ENCODE data around the gene ALKBH8. TPM values are rescaled to one million over a fixed set of nuclear protein-coding genes. Genes with fewer than 3 reads are reported as not detected.
"Not testable (repeated sequence)": the region's sequence is repeated elsewhere in the genome, so short reads cannot be mapped to it uniquely, and the experiment has no call there.

Gene ALKBH8
- total RNA-seq, 2 donors from 2014 or later = 3.7 to 5.0 TPM

DNA sequence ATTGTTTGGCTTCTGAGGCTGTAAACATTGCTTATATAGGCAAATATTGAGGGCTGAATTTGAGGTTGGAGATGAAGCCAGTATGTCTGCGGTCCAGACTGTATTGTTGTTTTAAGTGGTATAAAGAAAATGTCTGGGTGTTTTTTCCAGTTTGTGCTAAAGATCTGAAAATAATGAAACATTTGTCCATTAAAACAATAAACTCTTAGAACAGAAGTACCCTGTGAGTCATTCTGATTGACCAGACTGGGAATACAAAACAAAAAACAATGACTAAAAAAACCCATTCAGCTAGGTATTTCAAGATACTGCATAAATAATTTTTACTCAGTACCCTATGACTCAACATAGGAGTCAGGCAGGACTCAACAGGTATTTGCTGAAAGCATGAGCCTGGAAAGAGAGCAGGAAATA is 20.4 kb downstream of the ALKBH8 start:
- H3K36me3 ChIP-seq = no peaks in the 10 kb centered on the region
- H3K4me1 ChIP-seq = no peaks in the 10 kb centered on the region
- no peak for DNase-seq
- intact Hi-C loops (cut with DNase I) = no loop called here
- no peaks in the 10 kb centered on the region for H3K9me3 ChIP-seq
- TF ChIP-seq, protein P1, sequence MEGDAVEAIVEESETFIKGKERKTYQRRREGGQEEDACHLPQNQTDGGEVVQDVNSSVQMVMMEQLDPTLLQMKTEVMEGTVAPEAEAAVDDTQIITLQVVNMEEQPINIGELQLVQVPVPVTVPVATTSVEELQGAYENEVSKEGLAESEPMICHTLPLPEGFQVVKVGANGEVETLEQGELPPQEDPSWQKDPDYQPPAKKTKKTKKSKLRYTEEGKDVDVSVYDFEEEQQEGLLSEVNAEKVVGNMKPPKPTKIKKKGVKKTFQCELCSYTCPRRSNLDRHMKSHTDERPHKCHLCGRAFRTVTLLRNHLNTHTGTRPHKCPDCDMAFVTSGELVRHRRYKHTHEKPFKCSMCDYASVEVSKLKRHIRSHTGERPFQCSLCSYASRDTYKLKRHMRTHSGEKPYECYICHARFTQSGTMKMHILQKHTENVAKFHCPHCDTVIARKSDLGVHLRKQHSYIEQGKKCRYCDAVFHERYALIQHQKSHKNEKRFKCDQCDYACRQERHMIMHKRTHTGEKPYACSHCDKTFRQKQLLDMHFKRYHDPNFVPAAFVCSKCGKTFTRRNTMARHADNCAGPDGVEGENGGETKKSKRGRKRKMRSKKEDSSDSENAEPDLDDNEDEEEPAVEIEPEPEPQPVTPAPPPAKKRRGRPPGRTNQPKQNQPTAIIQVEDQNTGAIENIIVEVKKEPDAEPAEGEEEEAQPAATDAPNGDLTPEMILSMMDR (IDR thresholded peaks at IDR 0.05) = no peak
- H3K4me3 ChIP-seq = no peak overlapping the region
- no peaks in the 10 kb centered on the region for H3K27me3 ChIP-seq
- no peak overlapping the region for H3K27ac ChIP-seq
- H3K9ac ChIP-seq (ENCODE audit: low read depth in 2 of 2, low read length in 2 of 2) = no peak overlapping the region

DNA sequence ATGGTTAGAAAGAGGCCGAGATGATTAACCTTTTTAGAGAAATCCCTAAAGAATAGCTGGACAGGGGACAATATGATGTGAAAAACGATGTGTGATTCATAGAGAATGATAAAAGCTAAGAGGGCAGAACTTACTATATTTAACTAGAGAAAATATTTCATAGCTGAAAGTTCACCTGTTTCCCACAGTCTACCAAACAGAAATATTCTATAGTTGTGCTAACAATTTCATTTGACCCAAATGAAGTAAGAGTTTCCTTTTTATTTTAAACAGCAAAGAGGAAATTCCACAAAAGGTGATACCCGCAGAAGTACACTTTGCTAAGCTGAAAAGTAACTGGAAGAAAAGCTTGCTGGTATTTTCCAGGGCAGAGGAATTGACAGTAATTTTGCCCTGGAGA is 26.7 kb downstream of the ALKBH8 start:
- no peaks in the 10 kb centered on the region for H3K27me3 ChIP-seq
- H3K27ac ChIP-seq = no peak overlapping the region
- H3K36me3 ChIP-seq = no peaks in the 10 kb centered on the region
- H3K9ac ChIP-seq (ENCODE audit: low read depth in 2 of 2, low read length in 2 of 2) = no peak overlapping the region
- no peak for DNase-seq
- no peaks in the 10 kb centered on the region for H3K9me3 ChIP-seq
- TF ChIP-seq, protein P1 (IDR thresholded peaks at IDR 0.05) = no peak
- no peak overlapping the region for H3K4me3 ChIP-seq
- H3K4me1 ChIP-seq = no peaks in the 10 kb centered on the region
- intact Hi-C loops (cut with DNase I) = no loop called here

DNA sequence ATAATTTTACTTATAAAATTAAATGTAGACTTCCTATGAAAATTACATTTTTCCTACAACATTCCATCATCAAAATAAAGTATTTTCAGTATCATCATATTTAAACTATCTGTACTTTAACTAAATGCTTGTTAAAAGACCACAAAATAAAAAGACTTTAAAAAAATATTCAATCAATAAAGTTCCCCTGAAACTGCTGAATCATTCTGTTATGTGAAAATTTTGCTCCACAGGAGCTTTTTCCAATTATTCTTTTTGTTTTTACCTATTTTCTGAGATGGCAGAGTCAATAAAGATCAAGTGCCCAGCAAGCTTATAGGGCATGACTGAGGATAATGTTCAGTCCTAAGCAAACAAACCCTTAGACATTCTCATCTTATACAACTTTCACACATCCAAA is 27.3 kb downstream of the ALKBH8 start:
- TF ChIP-seq, protein P1 (IDR thresholded peaks at IDR 0.05) = no peak
- Histone ChIP-seq H3K9ac (ENCODE audit: low read depth in 2 of 2, low read length in 2 of 2) (no peak overlapping the region), H3K4me1 (no peaks in the 10 kb centered on the region), H3K27ac (no peak overlapping the region), H3K4me3 (no peak overlapping the region), H3K27me3 (no peaks in the 10 kb centered on the region), H3K9me3 (no peaks in the 10 kb centered on the region), H3K36me3 (no peaks in the 10 kb centered on the region)
- no peak for DNase-seq
- intact Hi-C loops (cut with DNase I) = no loop called here

DNA sequence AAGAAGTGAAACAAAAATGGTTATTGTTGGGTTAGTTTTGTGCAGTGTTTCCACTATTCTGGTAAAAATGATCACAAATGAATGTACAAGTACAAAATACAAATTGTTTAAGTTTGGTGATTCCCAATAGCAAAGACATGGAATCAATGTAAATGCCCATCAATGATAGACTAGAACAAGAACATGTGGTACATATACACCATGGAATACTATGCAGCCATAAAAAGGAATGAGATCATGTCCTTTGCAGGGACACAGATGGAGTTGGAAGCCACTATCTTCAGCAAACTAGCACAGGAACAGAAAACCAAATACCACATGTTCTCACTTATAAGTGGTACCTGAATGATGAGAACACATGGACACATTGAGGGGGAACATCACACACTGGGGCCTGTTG is 28.4 kb downstream of the ALKBH8 start:
- intact Hi-C loops (cut with DNase I); H3K27ac ChIP-seq: not testable (repeated sequence)

DNA sequence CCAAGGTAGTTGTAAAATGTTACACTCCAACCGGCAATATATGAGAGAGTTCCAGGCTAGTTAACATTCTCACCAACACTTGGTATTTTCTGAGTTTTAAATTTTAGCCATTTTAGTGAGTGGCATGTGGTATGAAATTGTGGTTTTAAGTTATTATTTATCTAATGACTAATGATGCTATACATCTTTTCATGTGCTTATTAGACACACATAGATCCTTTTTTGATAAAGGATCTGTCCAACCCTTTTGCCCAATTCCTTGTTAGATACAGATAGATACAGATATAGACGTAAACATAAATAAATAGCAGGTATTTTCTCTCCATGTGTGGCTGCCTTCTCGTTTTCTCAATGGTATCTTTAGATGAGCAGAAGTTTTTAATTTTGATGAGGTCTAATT is 39.3 kb downstream of the ALKBH8 start:
- H3K9ac ChIP-seq (ENCODE audit: low read depth in 2 of 2, low read length in 2 of 2) = no peak overlapping the region
- H3K9me3 ChIP-seq = no peaks in the 10 kb centered on the region
- no peak overlapping the region for H3K27ac ChIP-seq
- no peaks in the 10 kb centered on the region for H3K27me3 ChIP-seq
- H3K4me1 ChIP-seq = no peaks in the 10 kb centered on the region
- TF ChIP-seq, protein P1 (IDR thresholded peaks at IDR 0.05) = no peak
- intact Hi-C loops (cut with DNase I) = no loop called here
- no peak for DNase-seq
- H3K4me3 ChIP-seq = no peak overlapping the region
- H3K36me3 ChIP-seq = no peaks in the 10 kb centered on the region

More for the DNA sequence above, 28.4 kb downstream of the ALKBH8 start:
- not testable (repeated sequence) for H3K27me3 ChIP-seq; H3K9ac ChIP-seq (ENCODE audit: low read depth in 2 of 2, low read length in 2 of 2); H3K4me3 ChIP-seq; H3K9me3 ChIP-seq; H3K36me3 ChIP-seq; H3K4me1 ChIP-seq; DNase-seq

DNA sequence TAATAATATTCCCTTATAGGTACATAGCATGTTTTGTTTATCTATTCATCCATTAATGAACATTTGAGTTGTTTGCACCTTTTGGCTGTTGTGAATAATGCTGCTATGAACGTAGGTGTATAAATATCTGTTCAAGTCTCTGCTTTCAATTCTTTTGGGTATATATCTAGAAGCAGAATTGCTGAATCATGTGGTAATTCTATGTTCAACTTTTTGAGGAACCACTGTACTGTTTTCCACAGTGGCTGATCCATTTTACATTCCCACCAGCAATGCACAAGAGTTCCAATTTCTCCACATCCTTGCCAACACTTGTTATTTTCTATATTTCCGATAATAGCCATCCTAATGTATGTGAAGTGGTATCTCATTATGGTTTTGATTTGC is 56.7 kb downstream of the ALKBH8 start:
- Histone ChIP-seq H3K9ac (ENCODE audit: low read depth in 2 of 2, low read length in 2 of 2) (no peak overlapping the region), H3K36me3 (no peaks in the 10 kb centered on the region), H3K27ac (no peak overlapping the region), H3K27me3 (no peaks in the 10 kb centered on the region), H3K9me3 (no peaks in the 10 kb centered on the region), H3K4me3 (no peak overlapping the region), H3K4me1 (no peaks in the 10 kb centered on the region)
- intact Hi-C loops (cut with DNase I) = no loop called here
- no peak for DNase-seq
- TF ChIP-seq, protein P1 (IDR thresholded peaks at IDR 0.05) = no peak
